A549 (cell line): ENCODE data around the gene KIF5C. TPM values are rescaled to one million over a fixed set of nuclear protein-coding genes. Genes with fewer than 3 reads are reported as not detected.

Experiments used
- ATAC-seq, 2 experiments: fragments of 200-7000 bp in 1 of 2; fragments of >200 bp in 1 of 2; cut with Nextera tagmentation in 1 of 2; cut with Tn5 transposase in 1 of 2; 3 replicates each; pipeline versions ENCODE4 v1.8.0 to v1.9.1; 2018 to 2020; ENCODE audit warnings: mild to moderate bottlenecking in 1 of 2, moderate library complexity in 1 of 2
- CTCF ChIA-PET: fragments of 300-600 bp; sonication (Branson Sonifier 250); formaldehyde crosslinking; extraction: SDS; loops from one replicate; lab custom pipeline; 2021; ENCODE audit warnings: antibody characterized with exemption, inconsistent platforms; lab: Yijun Ruan, JAX
- POLR2A ChIA-PET: fragments of 350-600 bp; formaldehyde crosslinking; extraction: SDS; loops from one replicate; lab custom pipeline; 2021; ENCODE audit warnings: antibody characterized with exemption, inconsistent platforms; lab: Yijun Ruan, JAX
- DNase-seq, 2 experiments: peaks; one replicate each; pipeline versions ENCODE4 v3.0.0 to v3.0.0-alpha.2; 2011 to 2016; ENCODE audit warnings: low read depth in 1 of 2, low spot score in 1 of 2
- FAIRE-seq: peaks from 2 replicates; lab custom pipeline; 2011; peaks lifted over from hg19 to GRCh38; lab: Jason Lieb, UNC
- H3K27ac ChIP-seq, 2 experiments: fragments of >200 bp; sonication (Bioruptor Twin); formaldehyde crosslinking; 3 replicates each; pipeline ENCODE4 v1.5.1; 2016 to 2017
- H3K4me1 ChIP-seq: fragments of >200 bp; sonication (Bioruptor Twin); formaldehyde crosslinking; 3 replicates; pipeline ENCODE4 v1.6.1; 2016
- H3K4me2 ChIP-seq: fragments of >200 bp; sonication (Bioruptor Twin); formaldehyde crosslinking; 3 replicates; pipeline ENCODE4 v1.6.1; 2016
- H3K4me3 ChIP-seq: fragments of >200 bp; sonication (Bioruptor Twin); formaldehyde crosslinking; 3 replicates; pipeline ENCODE4 v1.5.1; 2016
- H3K9me3 ChIP-seq: fragments of >200 bp; sonication (Bioruptor Twin); formaldehyde crosslinking; 3 replicates; pipeline ENCODE4 v1.6.1; 2016
- BHLHE40 ChIP-seq: IDR thresholded peaks from 2 replicates; pipeline ENCODE4 v1.6.1; 2012; ENCODE audit warnings: low read depth, low read length, inconsistent platforms
- CBX8 ChIP-seq: fragments of 200-600 bp; sonication (generic); IDR thresholded peaks from 2 replicates; pipeline ENCODE4 v1.6.1; 2016
- CHD4 ChIP-seq: fragments of 200-600 bp; sonication (generic); IDR thresholded peaks from 2 replicates; pipeline ENCODE4 v1.6.1; 2016; ENCODE audit warnings: antibody characterized with exemption, mild to moderate bottlenecking, borderline replicate concordance
- EHF ChIP-seq: fragments of 250-450 bp; sonication (Bioruptor Pico); IDR thresholded peaks from 2 replicates; pipeline ENCODE4 v1.5.0; 2020; ENCODE audit warnings: mild to moderate bottlenecking
- EHMT2 ChIP-seq: fragments of 200-600 bp; sonication (generic); IDR thresholded peaks from 2 replicates; pipeline ENCODE4 v1.6.1; 2016; ENCODE audit warnings: antibody characterized with exemption, low read depth, mild to moderate bottlenecking, moderate library complexity
- HDAC2 ChIP-seq: fragments of 200-600 bp; sonication (generic); IDR thresholded peaks from 2 replicates; pipeline ENCODE4 v1.6.1; 2016
- HOXA7 ChIP-seq: fragments of 250-450 bp; sonication (Bioruptor Pico); IDR thresholded peaks from 2 replicates; pipeline ENCODE4 v1.5.0; 2020; ENCODE audit warnings: mild to moderate bottlenecking, moderate library complexity
- HOXB5 ChIP-seq: fragments of 250-450 bp; sonication (Bioruptor Pico); IDR thresholded peaks from 2 replicates; pipeline ENCODE4 v1.5.0; 2020; ENCODE audit warnings: mild to moderate bottlenecking, moderate library complexity
- JUNB ChIP-seq: fragments of >200 bp; sonication (Bioruptor Twin); formaldehyde crosslinking; IDR thresholded peaks from 2 replicates; pipeline ENCODE4 v1.6.1; 2016
- KDM5A ChIP-seq: fragments of 200-600 bp; sonication (generic); IDR thresholded peaks from 2 replicates; pipeline ENCODE4 v1.6.1; 2016; ENCODE audit warnings: antibody characterized with exemption, mild to moderate bottlenecking
- NR3C1 ChIP-seq: fragments of >200 bp; sonication (Bioruptor Twin); formaldehyde crosslinking; IDR thresholded peaks from 3 replicates; pipeline ENCODE4 v1.6.1; 2017
- PHF8 ChIP-seq: fragments of 200-600 bp; sonication (generic); IDR thresholded peaks from 2 replicates; pipeline ENCODE4 v1.6.1; 2016; ENCODE audit warnings: low read depth, mild to moderate bottlenecking, antibody characterized with exemption, moderate library complexity, borderline replicate concordance
- POLR2A ChIP-seq: IDR thresholded peaks from 2 replicates; pipeline ENCODE4 v1.6.1; 2012; ENCODE audit warnings: mild to moderate bottlenecking, low read length
- RAD21 ChIP-seq, 2 experiments: fragments of >200 bp in 1 of 2; sonication (Bioruptor Twin) in 1 of 2; formaldehyde crosslinking in 1 of 2; IDR thresholded peaks in 1 of 2; conservative IDR thresholded peaks in 1 of 2; 2 replicates in 1 of 2; 3 replicates in 1 of 2; pipeline ENCODE4 v1.6.1; 2012 to 2018; ENCODE audit warnings: inconsistent platforms in 1 of 2
- RFX5 ChIP-seq: fragments of 450-650 bp; IDR thresholded peaks from 2 replicates; pipeline ENCODE4 v1.7.1; 2014; ENCODE audit warnings: antibody characterized with exemption, mild to moderate bottlenecking, moderate library complexity
- RNF2 ChIP-seq: fragments of 200-600 bp; sonication (generic); IDR thresholded peaks from 2 replicates; pipeline ENCODE4 v1.6.1; 2016; ENCODE audit warnings: low read depth, mild to moderate bottlenecking, antibody characterized with exemption, moderate library complexity, borderline replicate concordance
- SMC3 ChIP-seq: fragments of >200 bp; sonication (Bioruptor Twin); formaldehyde crosslinking; IDR thresholded peaks from 3 replicates; pipeline ENCODE4 v1.6.1; 2018; ENCODE audit warnings: inconsistent platforms
- TFCP2L1 ChIP-seq: fragments of 250-450 bp; sonication (Bioruptor Pico); IDR thresholded peaks from 2 replicates; pipeline ENCODE4 v1.5.0; 2021; ENCODE audit warnings: mild to moderate bottlenecking
- ZC3H11A ChIP-seq: fragments of 450-650 bp; IDR thresholded peaks from 2 replicates; pipeline ENCODE4 v1.6.1; 2014; ENCODE audit warnings: antibody characterized with exemption, mild to moderate bottlenecking
- WGBS: methylation state at CpG from one replicate; pipeline ENCODE4 v1.1.6; 2017; ENCODE audit errors: missing lambda C conversion rate; 5-methylcytosine and 5-hydroxymethylcytosine counted together
- polyA plus RNA-seq, 4 experiments: library from polyadenylated mRNA; depleted of rRNA in 3 of 4; stranded (reverse); fragments of >200 nt; fragmentation: RNase III in 1 of 4; extraction: RNeasy Plus Mini Kit Qiagen cat#74134 plus additional on column Dnase treatment in 1 of 4; gene quantifications; 2 replicates in 3 of 4; 3 replicates in 1 of 4; pipeline ENCODE4 v1.2.3, GENCODE V29; 2011 to 2017
- TF ChIP-seq, protein P1 (sequence below): fragments of 150-350 bp; IDR thresholded peaks from 2 replicates; pipeline ENCODE4 v1.6.1; 2014; ENCODE audit warnings: low read depth, mild to moderate bottlenecking, low read length
- TF ChIP-seq, protein P2 (sequence below): IDR thresholded peaks from 2 replicates; pipeline ENCODE4 v1.6.1; 2012; ENCODE audit warnings: low read depth, borderline replicate concordance
- TF ChIP-seq, protein P3 (sequence below): fragments of 200-600 bp; sonication (generic); IDR thresholded peaks from 2 replicates; pipeline ENCODE4 v1.6.1; 2016; ENCODE audit warnings: antibody characterized with exemption, mild to moderate bottlenecking, moderate library complexity
- TF ChIP-seq, protein P4 (sequence below): IDR thresholded peaks from 2 replicates; pipeline ENCODE4 v1.6.1; 2012
- TF ChIP-seq, protein P5 (sequence below): fragments of 250-450 bp; sonication (Bioruptor Pico); IDR thresholded peaks from 2 replicates; pipeline ENCODE4 v1.5.0; 2021; ENCODE audit warnings: mild to moderate bottlenecking, moderate library complexity, borderline replicate concordance
- TF ChIP-seq, protein P6 (sequence below): IDR thresholded peaks from 2 replicates; pipeline ENCODE4 v1.6.1; 2012

The KIF5C gene
- polyA plus RNA-seq, 2 of the 4 experiments (the other 2 are of a cell fraction): 0.27 to 0.30 TPM

DNA sequence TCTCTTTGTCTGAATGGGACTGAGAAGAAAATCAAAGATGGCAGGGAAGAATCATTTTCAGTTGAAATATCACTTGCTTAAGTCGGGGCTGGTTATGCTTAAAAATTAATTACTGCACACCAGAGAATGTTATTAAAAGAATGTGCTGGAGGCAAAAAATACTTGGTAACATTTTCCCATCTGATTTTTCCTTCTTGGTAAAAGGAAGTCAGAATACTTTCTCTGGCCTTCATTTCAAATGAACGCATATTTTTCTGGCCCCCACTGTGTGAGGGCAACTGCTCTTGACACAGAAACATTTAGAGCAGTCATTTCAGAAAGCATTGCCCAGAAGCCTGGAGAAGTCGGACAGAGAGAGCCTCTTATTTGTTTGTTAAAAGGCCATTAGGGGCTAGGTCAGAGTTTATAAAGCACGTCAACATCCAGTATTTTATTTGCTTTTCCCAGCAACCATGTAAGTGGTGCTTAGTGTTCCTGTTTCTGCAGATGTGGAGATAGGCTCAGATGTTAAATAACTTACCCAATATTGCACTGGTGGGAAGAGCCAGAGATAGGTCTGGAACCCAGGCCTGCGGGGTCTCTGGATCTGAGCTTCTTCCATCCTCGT lies 130.5 kb downstream of the KIF5C start (continued):
- TF ChIP-seq POLR2A: no peak

DNA sequence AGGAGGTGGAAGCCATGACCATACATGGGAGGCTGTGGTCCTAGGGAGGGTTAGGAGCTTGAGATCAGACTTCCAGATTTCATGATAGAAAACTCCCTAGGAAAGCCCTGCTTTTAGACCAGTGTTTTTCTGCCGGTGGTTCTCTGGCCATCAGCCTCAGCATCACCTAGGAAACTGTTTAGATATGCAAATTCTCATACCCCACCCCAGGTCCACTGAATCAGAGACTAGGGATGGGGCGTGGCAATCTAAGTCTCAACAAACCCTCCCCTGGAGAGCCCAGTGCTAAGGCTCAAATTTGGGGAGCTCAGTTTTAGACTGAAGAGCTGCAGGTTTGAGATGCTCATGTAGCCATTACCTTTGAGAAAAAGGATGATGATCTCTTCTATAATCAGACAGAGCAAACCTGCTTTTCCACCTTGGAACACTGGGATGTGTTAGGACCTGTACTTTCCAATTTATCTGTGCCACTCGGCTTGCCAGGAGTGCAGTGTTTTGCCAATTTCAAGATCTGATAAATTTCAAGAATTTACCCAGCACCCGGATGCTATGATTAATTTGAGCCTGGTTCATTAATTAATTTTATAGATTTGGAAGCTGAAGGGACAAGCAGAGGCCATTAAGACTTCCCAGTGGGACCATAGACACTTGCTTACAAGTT lies 132.0 kb downstream of the KIF5C start:
- DNase-seq: no peak
- ATAC-seq: no peak
- no peak overlapping the region for H3K4me2 ChIP-seq
- TF ChIP-seq EHF: no peak
- no peak for TF ChIP-seq ZC3H11A
- TF ChIP-seq CBX8: no peak
- TF ChIP-seq TFCP2L1 (CRISPR knock-in tag): no peak
- TF ChIP-seq EHMT2: no peak
- TF ChIP-seq KDM5A: no peak
- TF ChIP-seq, protein P1, sequence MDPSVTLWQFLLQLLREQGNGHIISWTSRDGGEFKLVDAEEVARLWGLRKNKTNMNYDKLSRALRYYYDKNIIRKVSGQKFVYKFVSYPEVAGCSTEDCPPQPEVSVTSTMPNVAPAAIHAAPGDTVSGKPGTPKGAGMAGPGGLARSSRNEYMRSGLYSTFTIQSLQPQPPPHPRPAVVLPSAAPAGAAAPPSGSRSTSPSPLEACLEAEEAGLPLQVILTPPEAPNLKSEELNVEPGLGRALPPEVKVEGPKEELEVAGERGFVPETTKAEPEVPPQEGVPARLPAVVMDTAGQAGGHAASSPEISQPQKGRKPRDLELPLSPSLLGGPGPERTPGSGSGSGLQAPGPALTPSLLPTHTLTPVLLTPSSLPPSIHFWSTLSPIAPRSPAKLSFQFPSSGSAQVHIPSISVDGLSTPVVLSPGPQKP: no peak
- TF ChIP-seq, protein P2, sequence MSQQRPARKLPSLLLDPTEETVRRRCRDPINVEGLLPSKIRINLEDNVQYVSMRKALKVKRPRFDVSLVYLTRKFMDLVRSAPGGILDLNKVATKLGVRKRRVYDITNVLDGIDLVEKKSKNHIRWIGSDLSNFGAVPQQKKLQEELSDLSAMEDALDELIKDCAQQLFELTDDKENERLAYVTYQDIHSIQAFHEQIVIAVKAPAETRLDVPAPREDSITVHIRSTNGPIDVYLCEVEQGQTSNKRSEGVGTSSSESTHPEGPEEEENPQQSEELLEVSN: no peak
- TF ChIP-seq, protein P3, sequence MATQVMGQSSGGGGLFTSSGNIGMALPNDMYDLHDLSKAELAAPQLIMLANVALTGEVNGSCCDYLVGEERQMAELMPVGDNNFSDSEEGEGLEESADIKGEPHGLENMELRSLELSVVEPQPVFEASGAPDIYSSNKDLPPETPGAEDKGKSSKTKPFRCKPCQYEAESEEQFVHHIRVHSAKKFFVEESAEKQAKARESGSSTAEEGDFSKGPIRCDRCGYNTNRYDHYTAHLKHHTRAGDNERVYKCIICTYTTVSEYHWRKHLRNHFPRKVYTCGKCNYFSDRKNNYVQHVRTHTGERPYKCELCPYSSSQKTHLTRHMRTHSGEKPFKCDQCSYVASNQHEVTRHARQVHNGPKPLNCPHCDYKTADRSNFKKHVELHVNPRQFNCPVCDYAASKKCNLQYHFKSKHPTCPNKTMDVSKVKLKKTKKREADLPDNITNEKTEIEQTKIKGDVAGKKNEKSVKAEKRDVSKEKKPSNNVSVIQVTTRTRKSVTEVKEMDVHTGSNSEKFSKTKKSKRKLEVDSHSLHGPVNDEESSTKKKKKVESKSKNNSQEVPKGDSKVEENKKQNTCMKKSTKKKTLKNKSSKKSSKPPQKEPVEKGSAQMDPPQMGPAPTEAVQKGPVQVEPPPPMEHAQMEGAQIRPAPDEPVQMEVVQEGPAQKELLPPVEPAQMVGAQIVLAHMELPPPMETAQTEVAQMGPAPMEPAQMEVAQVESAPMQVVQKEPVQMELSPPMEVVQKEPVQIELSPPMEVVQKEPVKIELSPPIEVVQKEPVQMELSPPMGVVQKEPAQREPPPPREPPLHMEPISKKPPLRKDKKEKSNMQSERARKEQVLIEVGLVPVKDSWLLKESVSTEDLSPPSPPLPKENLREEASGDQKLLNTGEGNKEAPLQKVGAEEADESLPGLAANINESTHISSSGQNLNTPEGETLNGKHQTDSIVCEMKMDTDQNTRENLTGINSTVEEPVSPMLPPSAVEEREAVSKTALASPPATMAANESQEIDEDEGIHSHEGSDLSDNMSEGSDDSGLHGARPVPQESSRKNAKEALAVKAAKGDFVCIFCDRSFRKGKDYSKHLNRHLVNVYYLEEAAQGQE: no peak
- no peaks in the 10 kb centered on the region for H3K9me3 ChIP-seq
- no peak overlapping the region for H3K27ac ChIP-seq
- CTCF ChIA-PET: interaction anchor here (3.7 kb wide), 1 partner anchor 10 kb away, joined by 25 read pairs; no protein-coding TSS in a partner anchor
- 17% methylated on average over 4 of the region's 4 CpGs for WGBS
- H3K4me3 ChIP-seq: no peak overlapping the region
- H3K4me1 ChIP-seq: no peaks in the 10 kb centered on the region
- no peak for FAIRE-seq
- POLR2A ChIA-PET: no interaction called here

DNA sequence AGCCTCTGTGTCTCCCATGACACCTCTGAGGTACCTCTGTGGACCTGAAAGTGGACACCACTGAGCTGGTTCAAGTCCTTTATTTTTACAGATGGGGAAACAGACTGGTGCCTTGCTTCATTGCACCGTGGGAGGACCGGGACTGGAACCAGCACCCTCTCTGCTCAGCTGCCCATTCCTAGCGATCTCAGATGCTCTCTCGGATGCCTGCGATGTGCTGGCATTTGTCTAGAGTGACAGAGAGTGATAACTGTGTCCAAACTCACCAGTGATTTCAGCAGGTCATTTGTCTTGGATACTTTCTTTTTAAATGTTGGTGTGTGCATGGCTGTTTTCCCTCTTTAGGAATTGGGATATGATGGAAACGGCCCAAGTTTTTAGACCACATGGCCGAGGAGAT lies 133.4 kb downstream of the KIF5C start:
- POLR2A ChIA-PET: no interaction called here
- Histone ChIP-seq H3K9me3 (no peaks in the 10 kb centered on the region), H3K4me1 (no peaks in the 10 kb centered on the region), H3K27ac (no peak overlapping the region), H3K4me3 (no peak overlapping the region), H3K4me2 (no peak overlapping the region)
- CTCF ChIA-PET: interaction anchor here (0.6 to 3.7 kb wide), 4 partner anchors 9 to 564 kb away, joined by 3 to 25 read pairs (median 4); no protein-coding TSS in a partner anchor
- ATAC-seq (no peak), DNase-seq (no peak), FAIRE-seq (no peak)
- 30% methylated on average over 7 of the region's 7 CpGs for WGBS
- TF ChIP-seq, protein P4, sequence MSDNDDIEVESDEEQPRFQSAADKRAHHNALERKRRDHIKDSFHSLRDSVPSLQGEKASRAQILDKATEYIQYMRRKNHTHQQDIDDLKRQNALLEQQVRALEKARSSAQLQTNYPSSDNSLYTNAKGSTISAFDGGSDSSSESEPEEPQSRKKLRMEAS: no peak
- TF ChIP-seq, protein P1: no peak
- TF ChIP-seq HDAC2 (no peak), NR3C1 (no peak), BHLHE40 (no peak), JUNB (no peak), RNF2 (no peak), RFX5 (no peak), TFCP2L1 (CRISPR knock-in tag) (no peak), CHD4 (no peak), RAD21 (conservative IDR thresholded peaks at IDR 0.05 in 1 of 2, IDR thresholded peaks at IDR 0.05 in 1 of 2) (no peak), SMC3 (no peak), HOXB5 (no peak), PHF8 (no peak), HOXA7 (no peak)
- TF ChIP-seq, protein P5, sequence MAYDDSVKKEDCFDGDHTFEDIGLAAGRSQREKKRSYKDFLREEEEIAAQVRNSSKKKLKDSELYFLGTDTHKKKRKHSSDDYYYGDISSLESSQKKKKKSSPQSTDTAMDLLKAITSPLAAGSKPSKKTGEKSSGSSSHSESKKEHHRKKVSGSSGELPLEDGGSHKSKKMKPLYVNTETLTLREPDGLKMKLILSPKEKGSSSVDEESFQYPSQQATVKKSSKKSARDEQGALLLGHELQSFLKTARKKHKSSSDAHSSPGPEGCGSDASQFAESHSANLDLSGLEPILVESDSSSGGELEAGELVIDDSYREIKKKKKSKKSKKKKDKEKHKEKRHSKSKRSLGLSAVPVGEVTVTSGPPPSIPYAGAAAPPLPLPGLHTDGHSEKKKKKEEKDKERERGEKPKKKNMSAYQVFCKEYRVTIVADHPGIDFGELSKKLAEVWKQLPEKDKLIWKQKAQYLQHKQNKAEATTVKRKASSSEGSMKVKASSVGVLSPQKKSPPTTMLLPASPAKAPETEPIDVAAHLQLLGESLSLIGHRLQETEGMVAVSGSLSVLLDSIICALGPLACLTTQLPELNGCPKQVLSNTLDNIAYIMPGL (CRISPR knock-in tag): no peak
- TF ChIP-seq, protein P6, sequence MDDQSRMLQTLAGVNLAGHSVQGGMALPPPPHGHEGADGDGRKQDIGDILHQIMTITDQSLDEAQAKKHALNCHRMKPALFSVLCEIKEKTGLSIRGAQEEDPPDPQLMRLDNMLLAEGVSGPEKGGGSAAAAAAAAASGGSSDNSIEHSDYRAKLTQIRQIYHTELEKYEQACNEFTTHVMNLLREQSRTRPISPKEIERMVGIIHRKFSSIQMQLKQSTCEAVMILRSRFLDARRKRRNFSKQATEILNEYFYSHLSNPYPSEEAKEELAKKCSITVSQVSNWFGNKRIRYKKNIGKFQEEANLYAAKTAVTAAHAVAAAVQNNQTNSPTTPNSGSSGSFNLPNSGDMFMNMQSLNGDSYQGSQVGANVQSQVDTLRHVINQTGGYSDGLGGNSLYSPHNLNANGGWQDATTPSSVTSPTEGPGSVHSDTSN: no peak
